ENCODE data around the gene SAMD4A.

Gene SAMD4A

DNA sequence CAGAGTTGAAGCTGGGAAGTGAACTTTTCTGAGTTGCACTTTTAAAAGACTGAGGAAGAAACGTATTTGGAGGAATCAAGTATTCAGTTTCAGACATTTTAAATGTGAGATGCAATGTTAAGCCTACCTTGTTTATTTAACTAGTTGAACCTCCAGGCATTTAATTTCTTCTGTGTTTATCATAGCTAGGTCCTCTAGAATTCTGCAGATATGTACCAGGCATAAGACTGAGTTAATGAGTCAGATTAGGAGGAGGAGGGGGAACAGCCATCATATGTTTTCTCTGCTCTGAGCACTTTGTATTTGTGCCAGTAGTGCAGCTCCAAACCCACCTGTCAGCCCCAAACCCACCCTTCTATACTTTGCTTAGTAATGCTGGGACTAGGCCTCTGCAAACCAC, 16.4 kb upstream of the SAMD4A start:
- no peak overlapping the region for H3K9ac ChIP-seq (ENCODE audit: low read depth, low read length)
- no peaks in the 10 kb centered on the region; the same call in 1 of the 2 replicates for H3K4me1 ChIP-seq (ENCODE audit: insufficient read depth, low read length)
- no peaks in the 10 kb centered on the region for H3K36me3 ChIP-seq (ENCODE audit: insufficient read depth, low read length)
- no peaks in the 10 kb centered on the region for H3K9me3 ChIP-seq (ENCODE audit: control insufficient read depth, insufficient read depth, low read length)

DNA sequence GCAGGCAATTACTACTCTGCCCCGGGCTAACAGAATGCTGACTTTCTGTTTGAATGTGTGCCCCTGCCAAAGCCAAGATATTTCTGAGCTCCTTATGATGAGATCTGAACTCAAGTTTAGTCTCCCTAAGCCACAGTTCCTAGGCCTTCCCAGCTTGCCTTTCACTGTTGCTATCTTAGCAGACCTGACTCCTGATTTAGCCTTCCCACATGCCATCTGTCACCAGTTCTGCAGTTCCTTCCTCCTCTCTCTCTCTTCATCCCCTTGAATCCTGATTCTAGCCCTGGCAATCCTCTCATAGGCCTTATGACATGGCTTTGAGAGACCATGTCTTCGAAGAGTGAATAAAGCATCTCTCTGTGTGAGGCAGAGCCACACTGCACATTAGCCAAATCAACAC, 12.5 kb upstream of the SAMD4A start:
- Histone ChIP-seq H3K9ac (ENCODE audit: low read depth, low read length) (no peak overlapping the region), H3K9me3 (ENCODE audit: control insufficient read depth, insufficient read depth, low read length) (no peaks in the 10 kb centered on the region), H3K36me3 (ENCODE audit: insufficient read depth, low read length) (no peaks in the 10 kb centered on the region), H3K4me1 (ENCODE audit: insufficient read depth, low read length) (no peaks in the 10 kb centered on the region; the same call in 1 of the 2 replicates)

DNA sequence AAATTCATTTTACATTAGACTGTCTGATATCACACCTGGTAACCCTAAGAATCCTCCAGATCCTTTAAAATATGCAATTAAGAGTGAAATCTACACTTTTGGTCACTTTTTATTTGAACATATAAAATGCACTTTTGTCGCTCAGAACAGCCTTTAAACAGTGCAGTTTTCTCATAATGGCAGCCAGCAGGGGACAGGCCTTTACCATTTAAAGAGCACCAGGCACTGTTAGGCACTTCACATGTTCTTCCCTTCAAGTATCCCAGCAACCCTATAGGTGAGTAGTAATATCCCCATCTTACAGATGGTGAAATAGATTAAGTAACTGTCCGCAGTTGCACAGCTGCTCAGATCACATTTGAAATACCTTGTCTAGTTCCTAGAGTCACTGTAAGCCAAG, 11.3 kb upstream of the SAMD4A start:
- no peak overlapping the region for H3K9ac ChIP-seq (ENCODE audit: low read depth, low read length)
- H3K36me3 ChIP-seq (ENCODE audit: insufficient read depth, low read length), result no peaks in the 10 kb centered on the region
- no peaks in the 10 kb centered on the region for H3K9me3 ChIP-seq (ENCODE audit: control insufficient read depth, insufficient read depth, low read length)
- H3K4me1 ChIP-seq (ENCODE audit: insufficient read depth, low read length), result no peaks in the 10 kb centered on the region; the same call in 1 of the 2 replicates

DNA sequence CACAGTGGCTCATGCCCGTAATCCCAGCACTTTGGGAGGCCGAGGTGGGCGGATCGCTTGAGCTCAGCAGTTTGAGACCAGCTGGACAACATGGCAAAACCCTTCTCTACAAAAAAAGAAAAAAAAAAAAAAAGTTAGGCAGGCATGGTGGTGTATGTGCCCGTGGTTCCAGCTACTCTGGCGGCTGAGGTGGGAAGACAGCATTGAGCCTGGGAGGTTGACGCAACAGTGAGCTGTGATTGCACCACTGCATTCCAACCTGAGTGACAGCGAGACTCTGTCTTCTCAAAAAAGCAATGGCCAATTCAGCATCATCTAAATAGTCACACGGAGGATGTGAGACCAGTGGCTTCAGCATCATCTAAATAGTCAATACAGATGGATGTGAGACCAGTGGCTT, 10.4 kb upstream of the SAMD4A start:
- no peaks in the 10 kb centered on the region for H3K9me3 ChIP-seq (ENCODE audit: control insufficient read depth, insufficient read depth, low read length)
- H3K9ac ChIP-seq (ENCODE audit: low read depth, low read length), result no peak overlapping the region
- H3K4me1 ChIP-seq (ENCODE audit: insufficient read depth, low read length), result no peaks in the 10 kb centered on the region
- no peaks in the 10 kb centered on the region for H3K36me3 ChIP-seq (ENCODE audit: insufficient read depth, low read length)

DNA sequence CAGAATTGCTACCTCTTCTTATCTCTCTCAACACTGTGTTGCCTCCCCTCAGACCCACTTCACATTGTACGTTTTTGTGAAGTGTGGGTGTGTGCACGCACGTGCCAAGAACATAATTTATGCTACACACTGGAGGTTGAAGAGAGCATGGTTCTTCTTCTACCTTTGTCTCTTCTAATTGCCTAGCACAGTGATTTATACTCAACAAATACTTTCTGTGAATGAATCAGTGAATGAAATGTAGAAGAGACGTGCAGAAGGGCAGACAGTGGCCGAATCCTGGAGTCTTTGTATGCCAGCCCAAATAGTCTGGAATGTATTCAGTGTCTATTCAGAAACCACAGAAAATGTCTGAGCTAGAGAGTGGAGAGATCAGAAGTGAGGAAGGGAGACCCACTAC, 4.6 kb upstream of the SAMD4A start:
- H3K36me3 ChIP-seq (ENCODE audit: insufficient read depth, low read length), result no peaks in the 10 kb centered on the region
- no peaks in the 10 kb centered on the region for H3K9me3 ChIP-seq (ENCODE audit: control insufficient read depth, insufficient read depth, low read length)
- no peaks in the 10 kb centered on the region for H3K4me1 ChIP-seq (ENCODE audit: insufficient read depth, low read length)
- no peak overlapping the region for H3K9ac ChIP-seq (ENCODE audit: low read depth, low read length)

DNA sequence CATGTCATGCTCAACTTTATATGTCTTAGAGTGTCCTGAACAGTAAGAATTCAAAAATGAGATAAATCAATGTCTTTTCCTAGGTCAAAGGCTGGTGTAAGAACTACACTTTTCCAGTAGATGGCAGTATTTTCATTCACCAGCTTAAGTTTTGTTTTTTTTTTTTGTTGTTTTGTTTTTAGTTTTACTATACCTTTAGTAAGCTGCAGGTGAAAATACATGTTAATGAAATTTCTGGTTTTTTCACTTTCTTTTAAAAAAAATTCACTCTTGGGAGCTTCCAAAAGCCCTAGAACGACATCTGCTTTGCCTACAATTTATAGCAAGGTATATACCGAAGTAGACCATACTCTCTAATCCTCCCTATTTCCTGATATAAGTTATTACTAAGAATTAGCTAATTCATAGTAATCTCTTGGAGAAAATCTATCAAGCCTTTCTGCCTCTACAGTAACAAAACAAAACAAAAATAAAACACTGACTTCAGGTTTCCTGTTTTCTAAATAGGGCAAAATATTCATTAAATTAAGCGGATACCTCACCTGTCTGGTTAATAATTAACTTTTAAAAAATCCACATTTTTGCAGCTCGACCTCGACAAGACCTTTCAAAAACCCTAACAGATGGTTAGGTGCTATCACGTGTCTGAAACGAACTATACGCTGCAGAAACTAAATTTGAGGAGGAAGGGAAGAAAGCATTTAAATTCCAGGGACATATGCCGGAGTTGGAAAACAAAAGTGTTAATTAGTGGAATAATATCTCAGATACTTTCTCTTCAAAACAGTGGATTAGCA, 2.7 kb upstream of the SAMD4A start:
- Histone ChIP-seq H3K9me3 (ENCODE audit: control insufficient read depth, insufficient read depth, low read length) (no peaks in the 10 kb centered on the region), H3K4me1 (ENCODE audit: insufficient read depth, low read length) (peaks cover 5% of the 10 kb centered on the region), H3K9ac (ENCODE audit: low read depth, low read length) (peak overlapping the region; percentile 93), H3K36me3 (ENCODE audit: insufficient read depth, low read length) (no peaks in the 10 kb centered on the region)

DNA sequence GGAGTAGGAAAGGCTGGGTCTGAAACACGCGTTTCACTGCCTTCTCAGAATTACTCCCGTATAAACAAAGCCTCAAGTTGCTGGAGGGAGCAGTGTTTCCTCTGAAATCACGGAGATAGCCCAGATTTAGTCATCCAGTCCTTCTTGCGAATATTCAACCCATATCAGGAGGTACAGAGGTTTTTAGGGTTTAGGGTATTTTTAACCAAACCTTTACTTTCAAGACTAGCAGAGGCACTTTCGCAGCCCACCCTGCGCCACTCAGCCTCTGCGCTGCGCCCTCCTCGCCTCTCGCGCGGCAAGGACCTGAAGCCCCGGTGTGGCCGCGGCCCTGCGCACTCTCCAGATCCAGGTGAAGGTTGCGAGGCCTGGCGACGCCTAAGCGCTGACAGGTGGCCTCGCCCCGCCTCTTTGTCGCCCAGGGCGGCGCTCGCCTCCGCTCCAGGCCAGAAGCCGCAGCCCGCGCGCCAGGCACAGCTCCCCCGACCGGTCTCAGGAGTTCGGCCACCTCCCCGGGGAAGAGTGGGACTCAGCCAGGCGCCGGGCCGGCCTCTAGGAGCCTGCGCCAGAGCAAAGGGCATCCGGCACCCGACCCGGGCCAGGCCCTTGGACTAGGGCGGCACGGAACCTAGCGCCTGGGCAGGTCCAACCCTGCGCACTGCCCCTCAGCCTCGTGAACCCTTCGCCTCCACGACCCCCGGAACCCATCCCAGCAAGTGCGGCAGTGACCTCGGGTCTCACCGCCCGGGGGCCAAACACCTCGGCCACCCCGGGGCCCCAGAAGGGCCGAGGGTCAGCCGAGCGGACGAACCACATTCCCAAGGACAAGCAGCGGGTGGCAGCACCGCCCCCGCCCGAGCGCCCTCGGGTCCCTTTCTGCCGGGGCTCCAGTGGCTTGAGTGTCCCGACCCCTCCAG, 1.8 kb upstream of the SAMD4A start:
- Histone ChIP-seq H3K9ac (ENCODE audit: low read depth, low read length) (peak overlapping the region; percentile 93), H3K36me3 (ENCODE audit: insufficient read depth, low read length) (no peaks in the 10 kb centered on the region), H3K4me1 (ENCODE audit: insufficient read depth, low read length) (peaks cover 12% of the 10 kb centered on the region), H3K9me3 (ENCODE audit: control insufficient read depth, insufficient read depth, low read length) (no peaks in the 10 kb centered on the region)

DNA sequence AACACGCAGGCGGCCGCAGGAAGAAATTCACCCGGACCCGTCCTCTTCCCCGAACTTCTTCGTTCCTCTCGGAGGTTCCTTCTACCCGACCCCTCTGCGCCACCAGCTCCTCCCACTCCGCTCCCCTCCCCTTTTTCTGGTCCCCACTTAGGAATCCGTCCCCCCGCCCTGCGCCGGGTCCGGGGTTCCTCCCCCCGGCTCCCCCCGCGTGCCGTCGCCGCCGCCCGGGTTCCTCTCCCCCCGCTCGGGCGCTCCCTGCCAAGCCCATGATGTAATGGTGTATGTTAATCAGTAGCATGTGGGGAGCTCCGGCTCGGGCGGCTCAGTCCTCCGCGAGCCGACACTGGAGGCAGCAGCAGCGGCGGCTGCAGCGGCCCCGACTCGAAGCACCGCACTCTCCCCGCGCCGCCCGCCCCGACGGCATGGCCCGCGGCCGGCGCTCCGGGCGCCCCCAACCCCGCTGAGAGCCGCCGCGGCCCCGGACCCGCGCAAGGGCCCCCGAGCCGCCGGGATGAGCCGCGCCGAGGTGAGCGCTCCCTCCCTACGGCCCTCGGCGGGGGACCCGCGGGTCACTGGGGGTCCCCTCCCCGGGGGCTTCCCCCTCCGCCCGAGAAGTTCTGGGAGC, 1.0 kb upstream of the SAMD4A start:
- H3K9me3 ChIP-seq (ENCODE audit: control insufficient read depth, insufficient read depth, low read length), result no peaks in the 10 kb centered on the region
- H3K36me3 ChIP-seq (ENCODE audit: insufficient read depth, low read length), result no peaks in the 10 kb centered on the region
- H3K9ac ChIP-seq (ENCODE audit: low read depth, low read length), result peak overlapping the region; percentile 93
- peaks cover 12% of the 10 kb centered on the region for H3K4me1 ChIP-seq (ENCODE audit: insufficient read depth, low read length)

DNA sequence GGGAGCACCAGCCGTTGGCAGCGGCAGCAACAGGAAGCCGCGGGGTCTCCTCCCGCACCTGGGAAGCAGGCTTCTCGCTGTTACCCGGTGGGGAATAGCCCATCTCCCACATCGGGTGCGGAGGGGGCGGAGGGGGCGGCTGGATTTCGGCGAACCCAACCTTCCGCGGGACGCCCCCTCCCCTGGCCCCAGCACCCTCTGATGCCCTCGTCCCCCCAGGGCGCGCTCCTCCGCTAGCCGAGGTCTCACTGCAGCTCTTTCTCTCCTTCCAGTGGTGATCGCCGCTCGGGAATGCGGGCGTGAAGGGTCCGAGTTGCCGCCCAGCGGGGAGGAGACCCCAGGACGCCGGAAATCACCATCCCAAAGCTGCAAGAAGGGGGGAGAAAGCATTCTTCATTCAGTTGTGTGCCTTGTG, 303 bp downstream of the SAMD4A start:
- H3K4me1 ChIP-seq (ENCODE audit: insufficient read depth, low read length), result peaks cover 12% of the 10 kb centered on the region
- H3K9ac ChIP-seq (ENCODE audit: low read depth, low read length), result peak overlapping the region; percentile 93

DNA sequence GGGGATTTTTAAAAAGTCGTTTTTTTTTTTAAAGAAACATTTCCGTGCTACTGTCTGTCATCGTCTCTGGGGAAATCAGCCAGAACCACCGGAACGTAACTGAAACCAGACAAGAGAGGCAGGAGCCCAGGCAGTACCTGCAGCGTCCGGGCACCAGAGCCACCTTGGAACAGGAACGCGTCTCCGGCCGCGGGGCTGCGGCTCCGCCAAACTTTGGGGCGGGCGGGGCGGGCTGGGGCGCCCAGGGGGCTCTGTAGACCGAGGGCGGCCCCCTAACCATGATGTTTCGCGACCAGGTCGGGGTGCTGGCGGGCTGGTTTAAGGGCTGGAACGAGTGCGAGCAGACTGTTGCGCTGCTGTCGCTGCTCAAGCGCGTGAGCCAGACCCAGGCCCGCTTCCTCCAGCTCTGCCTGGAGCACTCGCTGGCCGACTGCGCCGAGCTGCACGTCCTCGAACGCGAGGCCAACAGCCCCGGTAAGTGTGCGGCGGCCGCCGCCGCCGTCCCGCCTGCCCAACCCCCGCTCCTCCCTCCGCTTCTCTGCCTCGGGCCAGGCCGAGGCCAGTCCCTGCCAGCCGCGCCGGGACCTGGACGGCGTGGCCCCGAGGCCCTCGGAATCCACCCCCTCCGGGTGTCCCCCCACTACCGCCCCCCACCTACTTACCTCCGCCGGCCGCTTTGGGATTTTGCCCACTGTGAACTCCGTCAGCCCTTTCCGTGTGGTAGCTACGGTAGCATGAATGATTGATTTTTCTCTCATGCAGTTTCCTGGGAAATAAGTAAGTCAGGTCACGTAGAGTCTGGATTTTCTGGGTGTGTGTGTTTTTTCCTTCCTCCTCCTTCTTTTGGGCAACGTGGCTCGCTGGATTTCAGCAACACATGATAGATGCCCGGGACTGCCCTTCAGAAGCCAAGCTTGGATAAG, 972 bp downstream of the SAMD4A start:
- no peaks in the 10 kb centered on the region for H3K9me3 ChIP-seq (ENCODE audit: control insufficient read depth, insufficient read depth, low read length)
- peaks cover 12% of the 10 kb centered on the region for H3K4me1 ChIP-seq (ENCODE audit: insufficient read depth, low read length)
- no peaks in the 10 kb centered on the region for H3K36me3 ChIP-seq (ENCODE audit: insufficient read depth, low read length)
- peak overlapping the region; percentile 93 for H3K9ac ChIP-seq (ENCODE audit: low read depth, low read length)

More for the DNA sequence above, 303 bp downstream of the SAMD4A start:
- H3K36me3 ChIP-seq (ENCODE audit: insufficient read depth, low read length), result no peaks in the 10 kb centered on the region
- H3K9me3 ChIP-seq (ENCODE audit: control insufficient read depth, insufficient read depth, low read length), result no peaks in the 10 kb centered on the region

DNA sequence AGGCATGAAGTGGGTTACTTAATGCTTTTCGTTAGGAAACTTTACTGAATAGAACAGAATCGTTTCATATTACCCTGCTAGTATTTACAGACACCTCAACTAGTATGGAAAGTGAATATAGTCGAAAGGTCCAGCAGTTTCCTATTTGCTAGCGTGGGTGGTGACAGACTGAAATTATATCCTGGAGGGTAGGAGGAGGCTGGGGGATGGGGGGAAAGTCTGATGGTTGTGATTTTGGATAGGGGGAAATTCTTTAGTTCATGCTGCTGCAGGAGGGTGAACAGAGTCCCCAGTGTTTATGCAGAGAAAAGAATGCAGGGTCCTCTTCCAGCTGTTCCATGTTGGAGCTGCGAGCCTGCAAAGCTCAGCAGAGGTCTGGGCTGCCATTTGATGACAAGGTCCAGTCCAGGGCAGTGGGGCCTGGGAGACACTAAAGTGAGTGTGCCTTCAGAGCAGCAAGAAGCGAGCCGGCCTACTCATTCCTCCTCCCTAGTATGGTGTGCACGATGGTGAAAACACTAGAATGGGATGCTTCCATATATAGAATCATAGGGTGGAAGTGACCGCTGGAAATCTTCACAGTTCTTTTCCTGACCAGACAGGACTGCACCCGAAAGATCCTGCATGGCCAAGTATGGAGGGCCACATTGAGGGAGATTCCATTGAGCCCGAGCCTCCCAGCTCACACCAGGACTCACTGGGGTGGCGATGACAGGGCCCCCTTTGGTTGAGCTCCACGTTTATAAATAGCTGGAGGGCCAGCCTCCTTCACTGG, 2.1 kb downstream of the SAMD4A start:
- H3K4me1 ChIP-seq (ENCODE audit: insufficient read depth, low read length), result peaks cover 12% of the 10 kb centered on the region
- no peaks in the 10 kb centered on the region for H3K9me3 ChIP-seq (ENCODE audit: control insufficient read depth, insufficient read depth, low read length)
- peak overlapping the region; percentile 47; the same call in 1 of the 2 replicates for H3K9ac ChIP-seq (ENCODE audit: low read depth, low read length)
- H3K36me3 ChIP-seq (ENCODE audit: insufficient read depth, low read length), result no peaks in the 10 kb centered on the region

DNA sequence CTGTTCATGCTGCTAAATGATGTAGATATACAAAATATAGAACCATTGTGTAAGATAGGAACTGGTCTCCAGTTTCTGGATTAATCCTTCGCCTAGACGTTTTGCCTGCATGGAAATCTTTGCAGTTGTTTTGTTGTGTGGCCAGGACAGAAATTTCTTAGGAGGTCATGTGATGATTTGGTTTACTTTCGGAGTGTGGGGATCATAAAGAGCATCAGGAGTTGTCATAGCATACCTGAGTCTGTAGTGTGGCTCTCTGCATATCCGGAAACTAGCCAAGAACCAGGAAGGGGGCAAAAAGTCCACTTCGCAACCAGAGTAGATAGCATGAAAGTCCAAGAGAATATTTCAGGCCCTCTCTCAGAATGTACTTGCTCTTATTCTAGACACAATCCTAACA, 3.1 kb downstream of the SAMD4A start:
- Histone ChIP-seq H3K9me3 (ENCODE audit: control insufficient read depth, insufficient read depth, low read length) (no peaks in the 10 kb centered on the region), H3K36me3 (ENCODE audit: insufficient read depth, low read length) (no peaks in the 10 kb centered on the region), H3K4me1 (ENCODE audit: insufficient read depth, low read length) (peaks cover 17% of the 10 kb centered on the region), H3K9ac (ENCODE audit: low read depth, low read length) (no peak overlapping the region)
